GM12891 (cell line): ENCODE data around the gene HSD17B8.

Experiments used
- DNase-seq: peaks from one replicate; pipeline ENCODE4 v3.0.0; 2011; ENCODE audit warnings: low spot score; ENCODE audit not compliant: insufficient read length
- FAIRE-seq: peaks from 2 replicates; lab custom pipeline; 2011; peaks lifted over from hg19 to GRCh38; lab: Jason Lieb, UNC
- PAX5 ChIP-seq: IDR thresholded peaks from 2 replicates; pipeline ENCODE4 v1.6.1; 2011; ENCODE audit warnings: low read length, moderate library complexity, mild to moderate bottlenecking; ENCODE audit not compliant: insufficient read depth, severe bottlenecking
- POLR2A ChIP-seq: IDR thresholded peaks from 2 replicates; pipeline ENCODE4 v1.6.1; 2011; ENCODE audit warnings: low read depth, low read length, control low read depth
- POLR2AphosphoS5 ChIP-seq: IDR thresholded peaks from 2 replicates; pipeline ENCODE4 v1.6.1; 2011; ENCODE audit warnings: low read depth, low read length, control low read depth
- POU2F2 ChIP-seq: IDR thresholded peaks from 2 replicates; pipeline ENCODE4 v1.6.1; 2011; ENCODE audit warnings: low read depth, mild to moderate bottlenecking, control low read depth, low read length, moderate library complexity
- SPI1 ChIP-seq: IDR thresholded peaks from 2 replicates; pipeline ENCODE4 v1.6.1; 2011; ENCODE audit warnings: low read depth, low read length, control low read depth
- TAF1 ChIP-seq: IDR thresholded peaks from 2 replicates; pipeline ENCODE4 v1.6.1; 2011; ENCODE audit warnings: low read depth, low read length, control low read depth

Gene HSD17B8

GRCh38 chr6:33251395-33252012 is 47.0 kb downstream of the HSD17B8 start:
- no peak for TF ChIP-seq TAF1
- no peak for TF ChIP-seq POU2F2
- no peak for TF ChIP-seq PAX5
- no peak for TF ChIP-seq POLR2A
- no peak for TF ChIP-seq POLR2AphosphoS5
- TF ChIP-seq SPI1, result no peak
- FAIRE-seq, result no peak
- DNase-seq, result no peak

- DNase-seq (no peak), FAIRE-seq (no peak)
- no peak for TF ChIP-seq TAF1
- TF ChIP-seq POLR2A, result no peak
- TF ChIP-seq PAX5, result no peak
- TF ChIP-seq SPI1, result no peak
- TF ChIP-seq POLR2AphosphoS5, result no peak
- no peak for TF ChIP-seq POU2F2
These were observed 48.3 kb downstream of the HSD17B8 start for GRCh38 chr6:33252759-33253158.

- FAIRE-seq, result no peak
- no peak for DNase-seq
- TF ChIP-seq POLR2A (no peak), TAF1 (no peak), POU2F2 (no peak), SPI1 (no peak), POLR2AphosphoS5 (no peak), PAX5 (no peak)
These were observed 50.1 kb downstream of the HSD17B8 start for GRCh38 chr6:33254591-33254990.
